ENCODE results near the gene CENPM. TPM values are rescaled to one million over a fixed set of nuclear protein-coding genes. Genes with fewer than 3 reads are reported as not detected.
A peak's percentile ranks its signal among the peaks of the same experiment; 100 is the strongest.

CENPM gene
- total RNA-seq, 1 experiment from 2014 or later, result 69.3 TPM

DNA sequence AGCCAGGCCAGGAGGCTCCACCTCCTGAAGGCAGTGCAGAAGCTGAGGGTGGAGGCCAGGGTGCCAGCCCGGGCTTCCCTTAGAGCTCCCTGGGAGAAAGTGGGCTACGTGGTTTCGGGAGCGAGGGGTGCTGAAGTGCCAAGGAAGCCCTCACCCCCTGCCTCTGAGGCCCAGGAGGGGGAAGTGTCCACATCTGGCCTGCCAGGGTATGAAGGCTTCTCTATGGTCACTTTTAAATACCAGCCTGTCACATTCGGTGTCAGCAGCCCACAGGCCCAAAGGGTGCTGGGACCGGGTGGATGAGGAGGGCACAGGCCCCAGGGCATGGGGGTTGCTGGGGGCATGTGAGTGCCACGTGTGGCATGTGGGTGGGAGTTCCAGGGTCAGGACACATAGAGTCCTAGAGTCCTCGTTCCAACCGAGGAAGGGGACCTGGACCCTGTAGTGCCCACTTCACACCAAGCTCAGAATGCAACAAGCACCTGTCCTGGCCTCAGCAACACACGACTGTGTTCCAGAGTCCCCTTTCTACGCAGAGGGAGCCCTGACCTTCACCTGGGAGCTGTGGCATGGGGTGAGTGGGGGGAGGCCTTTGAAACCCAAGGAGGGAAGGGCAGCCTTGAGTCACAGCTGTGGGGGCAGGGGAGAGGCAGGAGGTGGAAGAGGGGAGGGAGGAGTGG is 33.8 kb downstream of the CENPM start:
- no TSS peak for BruUV-seq (replicated peaks)
- Mint-ChIP-seq H3K36me3 (ENCODE audit: insufficient read depth, unreplicated experiment) (peaks cover 20% of the 10 kb centered on the region), H3K27ac (ENCODE audit: unreplicated experiment) (no peak overlapping the region), H3K9me3 (ENCODE audit: low read depth, unreplicated experiment) (no peaks in the 10 kb centered on the region), H3K4me3 (ENCODE audit: low read depth, unreplicated experiment) (no peak overlapping the region), H3K4me1 (ENCODE audit: low read depth, unreplicated experiment) (peaks cover 3% of the 10 kb centered on the region), H3K27me3 (ENCODE audit: unreplicated experiment) (peaks cover 61% of the 10 kb centered on the region)
- intact Hi-C loops (cut with micrococcal nuclease; ENCODE audit: unreplicated experiment), result no loop called here
- CTCF ChIA-PET, result interaction anchor here (1.5 kb wide), 1 partner anchor 28 kb away, joined by 5 read pairs; no protein-coding TSS in a partner anchor
- no peak for DNase-seq
- TF ChIP-seq, protein P1, sequence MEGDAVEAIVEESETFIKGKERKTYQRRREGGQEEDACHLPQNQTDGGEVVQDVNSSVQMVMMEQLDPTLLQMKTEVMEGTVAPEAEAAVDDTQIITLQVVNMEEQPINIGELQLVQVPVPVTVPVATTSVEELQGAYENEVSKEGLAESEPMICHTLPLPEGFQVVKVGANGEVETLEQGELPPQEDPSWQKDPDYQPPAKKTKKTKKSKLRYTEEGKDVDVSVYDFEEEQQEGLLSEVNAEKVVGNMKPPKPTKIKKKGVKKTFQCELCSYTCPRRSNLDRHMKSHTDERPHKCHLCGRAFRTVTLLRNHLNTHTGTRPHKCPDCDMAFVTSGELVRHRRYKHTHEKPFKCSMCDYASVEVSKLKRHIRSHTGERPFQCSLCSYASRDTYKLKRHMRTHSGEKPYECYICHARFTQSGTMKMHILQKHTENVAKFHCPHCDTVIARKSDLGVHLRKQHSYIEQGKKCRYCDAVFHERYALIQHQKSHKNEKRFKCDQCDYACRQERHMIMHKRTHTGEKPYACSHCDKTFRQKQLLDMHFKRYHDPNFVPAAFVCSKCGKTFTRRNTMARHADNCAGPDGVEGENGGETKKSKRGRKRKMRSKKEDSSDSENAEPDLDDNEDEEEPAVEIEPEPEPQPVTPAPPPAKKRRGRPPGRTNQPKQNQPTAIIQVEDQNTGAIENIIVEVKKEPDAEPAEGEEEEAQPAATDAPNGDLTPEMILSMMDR (IDR thresholded peaks at IDR 0.05; ENCODE audit: unreplicated experiment), result no peak

DNA sequence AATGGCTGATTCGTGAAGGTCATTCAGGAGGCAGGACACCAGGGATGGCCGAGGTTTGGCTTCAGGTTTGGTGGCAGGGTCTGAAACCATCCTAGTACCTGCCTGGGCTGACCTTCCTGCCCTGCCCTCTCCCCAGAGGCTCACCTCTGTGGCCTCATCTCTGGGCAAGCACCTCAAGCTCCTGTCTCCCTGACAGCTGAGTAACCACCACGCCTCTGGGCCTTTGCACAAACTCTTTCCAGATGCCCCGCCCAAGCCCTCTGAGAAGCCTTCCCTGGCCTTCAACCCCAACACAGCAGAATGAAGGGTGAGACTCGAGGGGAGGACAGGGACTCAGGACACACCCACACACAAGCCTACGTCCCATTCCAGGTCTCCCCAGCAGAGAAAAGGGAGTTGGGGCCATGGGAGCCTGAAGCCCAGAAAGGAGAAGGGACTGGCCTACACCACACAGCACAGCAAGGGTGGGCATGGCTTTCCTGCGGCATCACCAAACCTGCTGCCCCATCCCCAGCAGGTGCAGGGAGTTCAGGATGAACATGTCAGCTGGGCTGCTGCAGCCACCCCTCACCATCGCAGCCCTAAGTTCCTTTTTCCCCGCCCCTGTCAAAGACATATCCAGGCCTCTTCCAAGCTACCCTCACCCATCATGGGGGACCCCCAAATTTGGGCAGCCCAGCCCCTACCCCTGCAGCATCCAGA is 34.5 kb downstream of the CENPM start:
- H3K4me1 Mint-ChIP-seq (ENCODE audit: low read depth, unreplicated experiment), result no peaks in the 10 kb centered on the region
- peaks cover 23% of the 10 kb centered on the region for H3K36me3 Mint-ChIP-seq (ENCODE audit: insufficient read depth, unreplicated experiment)
- peaks cover 57% of the 10 kb centered on the region for H3K27me3 Mint-ChIP-seq (ENCODE audit: unreplicated experiment)
- intact Hi-C loops (cut with micrococcal nuclease; ENCODE audit: unreplicated experiment), result no loop called here
- CTCF ChIA-PET, result interaction anchor here (1.5 kb wide), 1 partner anchor 29 kb away, joined by 5 read pairs; no protein-coding TSS in a partner anchor
- no peaks in the 10 kb centered on the region for H3K9me3 Mint-ChIP-seq (ENCODE audit: low read depth, unreplicated experiment)
- peak overlapping the region; percentile 62 for H3K4me3 Mint-ChIP-seq (ENCODE audit: low read depth, unreplicated experiment)
- BruUV-seq (replicated peaks), result no TSS peak
- TF ChIP-seq, protein P1 (IDR thresholded peaks at IDR 0.05; ENCODE audit: unreplicated experiment), result no peak
- no peak overlapping the region for H3K27ac Mint-ChIP-seq (ENCODE audit: unreplicated experiment)
- no peak for DNase-seq

DNA sequence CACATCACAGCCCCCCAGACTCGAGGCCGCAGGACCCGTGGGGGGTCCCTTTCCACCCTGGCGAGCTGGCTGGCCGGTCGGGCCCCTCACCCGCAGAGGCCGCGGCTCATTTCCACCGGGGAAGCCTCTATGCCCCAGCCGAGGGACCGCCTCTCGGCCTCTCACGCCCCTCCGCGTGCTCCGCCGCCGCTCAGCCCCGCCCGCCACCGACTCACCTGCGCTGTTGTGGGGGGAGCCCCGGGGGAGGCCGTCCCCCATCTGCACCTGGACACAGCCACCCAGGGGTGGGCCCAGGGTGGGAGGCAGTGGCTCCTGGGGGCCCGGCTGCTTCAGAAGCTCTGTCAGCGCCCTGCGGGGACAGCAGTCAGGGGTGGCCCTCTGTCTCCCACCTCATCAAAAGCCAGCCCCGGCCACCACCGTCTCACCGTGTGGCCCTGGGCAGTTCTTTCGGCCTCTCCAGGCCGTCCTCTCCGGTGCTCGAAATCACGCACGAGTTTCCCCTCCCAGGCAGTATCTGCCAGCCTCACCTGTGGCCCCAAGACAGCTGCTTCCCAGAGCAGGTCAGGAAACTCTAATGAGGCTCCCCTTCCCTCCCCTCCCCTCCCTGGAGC is 35.8 kb downstream of the CENPM start:
- Mint-ChIP-seq H3K36me3 (ENCODE audit: insufficient read depth, unreplicated experiment) (peaks cover 32% of the 10 kb centered on the region), H3K4me1 (ENCODE audit: low read depth, unreplicated experiment) (no peaks in the 10 kb centered on the region), H3K4me3 (ENCODE audit: low read depth, unreplicated experiment) (peak overlapping the region; percentile 62), H3K27ac (ENCODE audit: unreplicated experiment) (no peak overlapping the region), H3K9me3 (ENCODE audit: low read depth, unreplicated experiment) (no peaks in the 10 kb centered on the region), H3K27me3 (ENCODE audit: unreplicated experiment) (peaks cover 43% of the 10 kb centered on the region)
- DNase-seq, result no peak
- intact Hi-C loops (cut with micrococcal nuclease; ENCODE audit: unreplicated experiment), result no loop called here
- CTCF ChIA-PET, result interaction anchor here (0.6 kb wide), 1 partner anchor 52 kb away, joined by 3 read pairs; no protein-coding TSS in a partner anchor
- BruUV-seq (replicated peaks), result no TSS peak
- TF ChIP-seq, protein P1 (IDR thresholded peaks at IDR 0.05; ENCODE audit: unreplicated experiment), result no peak

DNA sequence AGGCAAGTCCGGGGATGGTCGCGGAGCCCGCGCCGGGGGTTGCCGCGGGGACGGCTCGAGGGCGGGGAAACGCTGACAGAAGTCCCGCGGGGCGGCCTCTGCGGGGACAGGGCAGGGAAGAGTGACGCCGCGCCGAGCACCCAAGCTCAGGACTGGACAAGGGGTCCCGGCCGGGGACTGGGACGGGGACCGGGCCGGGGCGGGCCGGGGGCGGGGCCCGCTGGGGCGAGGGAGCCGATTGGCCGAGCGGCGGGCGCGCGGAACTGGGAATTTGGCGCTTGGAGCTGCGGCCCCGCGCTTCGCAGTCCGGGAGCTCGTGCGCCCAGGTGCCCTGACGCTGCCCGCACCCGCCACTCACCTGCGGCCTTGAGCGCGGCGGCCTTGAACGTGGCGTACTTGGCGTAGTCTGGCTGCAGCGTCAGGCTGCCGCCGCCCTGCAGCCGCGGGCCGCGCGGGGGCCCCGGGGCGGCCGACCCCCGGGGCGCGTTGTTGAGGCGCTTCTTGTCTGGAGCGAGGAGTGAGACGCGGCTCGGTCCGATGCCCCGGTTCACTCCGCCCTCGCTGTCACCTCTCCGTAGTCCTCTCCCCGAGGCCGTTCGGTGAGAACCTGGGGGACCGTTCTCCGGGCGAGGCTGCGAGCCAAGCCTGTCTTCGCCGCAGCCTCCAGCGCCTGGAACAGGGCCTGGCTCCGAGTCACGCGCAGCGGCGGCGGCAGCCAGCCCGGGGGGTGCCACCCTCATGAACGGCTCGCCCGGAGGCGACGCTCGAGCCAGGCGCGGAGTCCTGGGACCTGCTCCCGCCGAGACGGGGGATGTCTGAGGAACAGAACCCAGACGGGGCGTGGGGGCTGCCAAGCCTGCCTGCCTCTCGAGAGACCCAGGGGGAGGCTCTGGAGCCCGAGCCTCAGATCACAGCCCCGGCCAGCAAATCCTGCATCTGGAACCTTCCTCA is 36.6 kb downstream of the CENPM start:
- TF ChIP-seq, protein P1 (IDR thresholded peaks at IDR 0.05; ENCODE audit: unreplicated experiment), result no peak
- no peak for DNase-seq
- BruUV-seq (replicated peaks), result no TSS peak
- peak overlapping the region; percentile 62 for H3K4me3 Mint-ChIP-seq (ENCODE audit: low read depth, unreplicated experiment)
- intact Hi-C loops (cut with micrococcal nuclease; ENCODE audit: unreplicated experiment), result no loop called here
- no peaks in the 10 kb centered on the region for H3K4me1 Mint-ChIP-seq (ENCODE audit: low read depth, unreplicated experiment)
- H3K36me3 Mint-ChIP-seq (ENCODE audit: insufficient read depth, unreplicated experiment), result peaks cover 37% of the 10 kb centered on the region
- peaks cover 35% of the 10 kb centered on the region for H3K27me3 Mint-ChIP-seq (ENCODE audit: unreplicated experiment)
- CTCF ChIA-PET, result interaction anchor here (1.2 kb wide), 1 partner anchor 15 kb away, joined by 4 read pairs; no protein-coding TSS in a partner anchor
- no peak overlapping the region for H3K27ac Mint-ChIP-seq (ENCODE audit: unreplicated experiment)
- no peaks in the 10 kb centered on the region for H3K9me3 Mint-ChIP-seq (ENCODE audit: low read depth, unreplicated experiment)

Measured in Calu3 (cell line).